Mammary epithelial cell (primary cell): ENCODE results near the gene TRIM4.

Experiments
- EZH2 ChIP-seq: IDR thresholded peaks from 2 replicates; pipeline ENCODE4 v1.6.1; 2012; ENCODE audit warnings: low read length, inconsistent platforms, borderline replicate concordance
- TF ChIP-seq, protein P1 (sequence below), 2 donors: IDR thresholded peaks in 1 of 2; conservative IDR thresholded peaks in 1 of 2; 2 replicates each; pipeline ENCODE4 v1.5.1; 2011 to 2012; ENCODE audit warnings: inconsistent platforms in 2 of 2, low read length in 2 of 2, mild to moderate bottlenecking in 2 of 2, control low read depth in 1 of 2, low read depth in 1 of 2; ENCODE audit not compliant: insufficient read depth in 1 of 2; ENCODE audit errors: extremely low read depth in 1 of 2

DNA sequence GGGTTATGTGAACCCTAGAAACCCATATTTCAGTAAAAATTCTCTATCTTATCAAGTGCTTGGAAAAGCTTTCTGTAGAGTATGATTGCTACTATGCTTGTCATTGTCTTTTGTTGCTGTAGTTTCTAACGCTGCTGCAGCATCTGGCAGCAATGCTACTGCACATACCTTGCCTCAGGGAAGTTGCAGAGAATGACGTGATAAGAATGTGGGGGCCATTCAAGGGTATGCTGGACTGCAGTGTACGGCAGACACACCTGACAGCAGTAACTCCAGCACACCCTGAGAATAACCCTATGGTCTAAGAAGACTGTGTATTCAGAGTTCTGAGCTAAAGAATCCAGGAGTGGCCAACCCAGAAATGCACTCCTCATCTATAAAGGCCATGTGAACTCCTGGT is 20.5 kb downstream of the TRIM4 start:
- TF ChIP-seq, protein P1, sequence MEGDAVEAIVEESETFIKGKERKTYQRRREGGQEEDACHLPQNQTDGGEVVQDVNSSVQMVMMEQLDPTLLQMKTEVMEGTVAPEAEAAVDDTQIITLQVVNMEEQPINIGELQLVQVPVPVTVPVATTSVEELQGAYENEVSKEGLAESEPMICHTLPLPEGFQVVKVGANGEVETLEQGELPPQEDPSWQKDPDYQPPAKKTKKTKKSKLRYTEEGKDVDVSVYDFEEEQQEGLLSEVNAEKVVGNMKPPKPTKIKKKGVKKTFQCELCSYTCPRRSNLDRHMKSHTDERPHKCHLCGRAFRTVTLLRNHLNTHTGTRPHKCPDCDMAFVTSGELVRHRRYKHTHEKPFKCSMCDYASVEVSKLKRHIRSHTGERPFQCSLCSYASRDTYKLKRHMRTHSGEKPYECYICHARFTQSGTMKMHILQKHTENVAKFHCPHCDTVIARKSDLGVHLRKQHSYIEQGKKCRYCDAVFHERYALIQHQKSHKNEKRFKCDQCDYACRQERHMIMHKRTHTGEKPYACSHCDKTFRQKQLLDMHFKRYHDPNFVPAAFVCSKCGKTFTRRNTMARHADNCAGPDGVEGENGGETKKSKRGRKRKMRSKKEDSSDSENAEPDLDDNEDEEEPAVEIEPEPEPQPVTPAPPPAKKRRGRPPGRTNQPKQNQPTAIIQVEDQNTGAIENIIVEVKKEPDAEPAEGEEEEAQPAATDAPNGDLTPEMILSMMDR (conservative IDR thresholded peaks at IDR 0.05 in 1 of 2, IDR thresholded peaks at IDR 0.05 in 1 of 2; ENCODE audit: extremely low read depth in 1 of 2, insufficient read depth in 1 of 2, low read depth in 1 of 2, low read length in 2 of 2), result no peak
- TF ChIP-seq EZH2, result no peak
